Measurements from ENCODE around the gene RFC3. TPM values are rescaled to one million over a fixed set of nuclear protein-coding genes. Genes with fewer than 3 reads are reported as not detected.

Gene RFC3
- total RNA-seq, 3 donors from 2014 or later: 9.8 to 19.8 (median 10.7) TPM

- DNase-seq (ENCODE audit: low spot score in 2 of 2): no peak
- H3K4me1 ChIP-seq: no peaks in the 10 kb centered on the region
- no peaks in the 10 kb centered on the region for H3K27me3 ChIP-seq
Observed at GRCh38 chr13:33825083-33825482, 7.1 kb downstream of the RFC3 start.

GRCh38 chr13:33827139-33827538 is 9.2 kb downstream of the RFC3 start:
- no peaks in the 10 kb centered on the region for H3K36me3 ChIP-seq
- intact Hi-C loops (cut with DNase I; ENCODE audit: low total_unique reads): no loop called here

More at GRCh38 chr13:33825083-33825482, 7.1 kb downstream of the RFC3 start:
- intact Hi-C loops (cut with DNase I; ENCODE audit: low total_unique reads): no loop called here
- H3K27ac ChIP-seq: no peak overlapping the region
- no peaks in the 10 kb centered on the region for H3K36me3 ChIP-seq
- no peak for TF ChIP-seq CTCF (IDR thresholded peaks at IDR 0.05)
- no peak overlapping the region for H3K4me3 ChIP-seq
- H3K9me3 ChIP-seq: no peaks in the 10 kb centered on the region

GRCh38 chr13:33828431-33829129 is 10.6 kb downstream of the RFC3 start:
- Histone ChIP-seq H3K4me1 (no peaks in the 10 kb centered on the region), H3K27me3 (no peaks in the 10 kb centered on the region), H3K27ac (no peak overlapping the region), H3K9me3 (no peaks in the 10 kb centered on the region), H3K4me3 (no peak overlapping the region), H3K36me3 (peaks cover 4% of the 10 kb centered on the region)
- intact Hi-C loops (cut with DNase I; ENCODE audit: low total_unique reads): no loop called here
- TF ChIP-seq POLR2AphosphoS5 (IDR thresholded peaks at IDR 0.05): no peak
- no peak for TF ChIP-seq POLR2A (IDR thresholded peaks at IDR 0.05)
- no peak for TF ChIP-seq CTCF (IDR thresholded peaks at IDR 0.05)
- DNase-seq (ENCODE audit: low spot score in 2 of 2): no peak

More at GRCh38 chr13:33827139-33827538, 9.2 kb downstream of the RFC3 start:
- H3K27ac ChIP-seq: no peak overlapping the region
- no peak overlapping the region for H3K4me3 ChIP-seq
- TF ChIP-seq POLR2A (IDR thresholded peaks at IDR 0.05) (no peak), POLR2AphosphoS5 (IDR thresholded peaks at IDR 0.05) (no peak), CTCF (IDR thresholded peaks at IDR 0.05) (no peak)
- no peaks in the 10 kb centered on the region for H3K9me3 ChIP-seq
- no peak for DNase-seq (ENCODE audit: low spot score in 2 of 2)
- H3K4me1 ChIP-seq: no peaks in the 10 kb centered on the region
- no peaks in the 10 kb centered on the region for H3K27me3 ChIP-seq

- Histone ChIP-seq H3K36me3 (peaks cover 4% of the 10 kb centered on the region), H3K4me1 (no peaks in the 10 kb centered on the region), H3K27ac (no peak overlapping the region), H3K9me3 (no peaks in the 10 kb centered on the region), H3K4me3 (no peak overlapping the region), H3K27me3 (no peaks in the 10 kb centered on the region)
- TF ChIP-seq POLR2A (IDR thresholded peaks at IDR 0.05) (no peak), CTCF (IDR thresholded peaks at IDR 0.05) (no peak), POLR2AphosphoS5 (IDR thresholded peaks at IDR 0.05) (no peak)
- intact Hi-C loops (cut with DNase I; ENCODE audit: low total_unique reads): no loop called here
- DNase-seq (ENCODE audit: low spot score in 2 of 2): no peak
Observed at GRCh38 chr13:33832872-33833271, 14.9 kb downstream of the RFC3 start.

GRCh38 chr13:33838647-33839046 is 20.7 kb downstream of the RFC3 start:
- no peaks in the 10 kb centered on the region for H3K27me3 ChIP-seq
- H3K9me3 ChIP-seq: no peaks in the 10 kb centered on the region
- TF ChIP-seq POLR2A (IDR thresholded peaks at IDR 0.05): no peak
- peak in 1 of 3 donors; percentile 30 for TF ChIP-seq POLR2AphosphoS5 (IDR thresholded peaks at IDR 0.05)
- no peak overlapping the region for H3K4me3 ChIP-seq
- DNase-seq (ENCODE audit: low spot score in 2 of 2): no peak
- intact Hi-C loops (cut with DNase I; ENCODE audit: low total_unique reads): no loop called here
- H3K27ac ChIP-seq: no peak overlapping the region
- no peaks in the 10 kb centered on the region for H3K36me3 ChIP-seq
- H3K4me1 ChIP-seq: no peaks in the 10 kb centered on the region
